ENCODE data around the gene MAGEB4. TPM values are rescaled to one million over a fixed set of nuclear protein-coding genes. Genes with fewer than 3 reads are reported as not detected.

Gene MAGEB4
- total and polyA plus RNA-seq, 2 experiments from 2014 or later, result not detected

- no peak overlapping the region for H3K4me3 Mint-ChIP-seq
- Histone ChIP-seq H3K4me3 (no peak overlapping the region), H3K9me2 (ENCODE audit: insufficient read depth) (no peaks in the 10 kb centered on the region), H3K4me2 (no peak overlapping the region), H3F3A (replicated peaks; ENCODE audit: low read depth) (no peaks in the 10 kb centered on the region), H3K27ac (ENCODE audit: low read depth) (no peak overlapping the region), H4K20me1 (replicated peaks; ENCODE audit: insufficient read depth) (no peaks in the 10 kb centered on the region), H2AFZ (no peak overlapping the region), H3K36me3 (ENCODE audit: insufficient read depth) (no peaks in the 10 kb centered on the region), H3K4me1 (ENCODE audit: insufficient read depth) (no peaks in the 10 kb centered on the region), H3K27me3 (ENCODE audit: insufficient read depth) (no peaks in the 10 kb centered on the region), H3K79me2 (replicated peaks; ENCODE audit: insufficient read depth) (no peaks in the 10 kb centered on the region)
- DNase-seq (ENCODE audit: low spot score) (no peak), ATAC-seq (no peak)
- H3K36me3 Mint-ChIP-seq (ENCODE audit: low read depth), result no peaks in the 10 kb centered on the region
- H3K27me3 Mint-ChIP-seq (ENCODE audit: insufficient read depth, low read depth, poor library complexity), result peaks cover 8% of the 10 kb centered on the region
- no peaks in the 10 kb centered on the region for H3K4me1 Mint-ChIP-seq
- no peak for TF ChIP-seq ZNF462 (CRISPR knock-in tag; IDR thresholded peaks at IDR 0.05)
- TF ChIP-seq ETS1 (IDR thresholded peaks at IDR 0.05), result no peak
- TF ChIP-seq EZH2phosphoT487 (IDR thresholded peaks at IDR 0.05; ENCODE audit: unreplicated experiment), result no peak
- no peak for TF ChIP-seq ZNF114 (CRISPR knock-in tag; IDR thresholded peaks at IDR 0.05)
- TF ChIP-seq STAT1 (IDR thresholded peaks at IDR 0.05; ENCODE audit: unreplicated experiment), result no peak
- TF ChIP-seq EZH2 (IDR thresholded peaks at IDR 0.05; ENCODE audit: low read depth, unreplicated experiment), result no peak
- no peak for TF ChIP-seq CREB1 (CRISPR knock-in tag; IDR thresholded peaks at IDR 0.05; ENCODE audit: low read depth)
- TF ChIP-seq REST (IDR thresholded peaks at IDR 0.05; ENCODE audit: unreplicated experiment), result no peak
- TF ChIP-seq NANOG (IDR thresholded peaks at IDR 0.05; ENCODE audit: borderline replicate concordance), result no peak
- no peak for TF ChIP-seq CTCF (conservative IDR thresholded peaks at IDR 0.05; ENCODE audit: low read depth in 2 of 2)
- TF ChIP-seq POLR2AphosphoS5 (IDR thresholded peaks at IDR 0.05; ENCODE audit: low read depth), result no peak
- no peak for TF ChIP-seq JUNB (IDR thresholded peaks at IDR 0.05; ENCODE audit: unreplicated experiment)
- TF ChIP-seq ZNF331 (CRISPR knock-in tag; IDR thresholded peaks at IDR 0.05; ENCODE audit: low read depth), result no peak
- no peaks in the 10 kb centered on the region; the same call in 1 of the 3 replicates for H3K9me3 Mint-ChIP-seq
- no peak overlapping the region for H3K27ac Mint-ChIP-seq
Measured at GRCh38 chrX:30248854-30249253, 7.1 kb downstream of the MAGEB4 start.

All from GM23338 (cell line).